Mesothelial cell of epicardium (in vitro differentiated cells): Measurements from ENCODE around the gene THTPA. TPM values are rescaled to one million over a fixed set of nuclear protein-coding genes. Genes with fewer than 3 reads are reported as not detected.

Experiments
- DNase-seq, 2 experiments: peaks; one replicate each; pipeline ENCODE4 v3.0.0; 2021; ENCODE audit warnings: low spot score in 2 of 2; ENCODE audit not compliant: unreplicated experiment in 2 of 2
- H3K27ac Mint-ChIP-seq: 2 replicates; pipeline ENCODE4 v1.8.0; 2021; ENCODE audit warnings: mixed read lengths
- H3K27me3 Mint-ChIP-seq: 2 replicates; pipeline ENCODE4 v1.8.0; 2021; ENCODE audit warnings: low read depth, mixed read lengths
- H3K36me3 Mint-ChIP-seq: 2 replicates; pipeline ENCODE4 v1.8.0; 2021; ENCODE audit warnings: mixed read lengths
- H3K4me1 Mint-ChIP-seq: 2 replicates; pipeline ENCODE4 v1.8.0; 2021; ENCODE audit warnings: mixed read lengths
- H3K4me3 Mint-ChIP-seq: 2 replicates; pipeline ENCODE4 v1.8.0; 2021; ENCODE audit warnings: mild to moderate bottlenecking, moderate library complexity, mixed read lengths
- H3K9me3 Mint-ChIP-seq: 2 replicates; pipeline ENCODE4 v1.8.0; 2021; ENCODE audit warnings: mixed read lengths
- CTCF ChIP-seq: fragments of 200-600 bp; sonication (generic); IDR thresholded peaks from one replicate; pipeline ENCODE4 v1.5.0; 2021; ENCODE audit warnings: antibody characterized with exemption; ENCODE audit not compliant: unreplicated experiment
- total RNA-seq: library from RNA; stranded (reverse); gene quantifications from 3 replicates; pipeline ENCODE4 v1.2.1, GENCODE V29; 2021

Gene THTPA
- total RNA-seq, 1 donor from 2014 or later, result 15.2 TPM

DNA sequence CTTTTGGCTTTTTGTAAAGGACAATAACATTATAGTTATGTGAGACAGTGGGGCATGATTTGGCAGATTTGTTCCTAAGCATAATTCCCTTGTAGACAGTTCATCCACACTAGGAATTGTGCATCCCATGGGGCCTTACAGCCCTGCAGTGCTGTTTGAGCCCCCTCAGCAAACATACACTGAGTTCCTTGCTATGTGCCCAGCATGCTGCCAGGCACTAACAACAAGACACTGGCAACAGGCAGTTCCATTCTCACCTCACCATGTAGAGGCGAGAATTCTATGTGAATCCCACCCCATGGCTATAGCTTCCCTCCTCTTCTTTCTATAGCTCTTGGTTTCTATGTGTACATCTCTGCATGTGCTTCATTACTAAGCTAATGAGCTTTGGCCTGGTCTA lies 1.9 kb downstream of the THTPA start:
- no peaks in the 10 kb centered on the region for H3K9me3 Mint-ChIP-seq
- H3K27ac Mint-ChIP-seq, result peak overlapping the region; percentile 70
- peak overlapping the region; percentile 60 for H3K4me3 Mint-ChIP-seq
- H3K36me3 Mint-ChIP-seq, result peaks cover 12% of the 10 kb centered on the region
- no peaks in the 10 kb centered on the region for H3K27me3 Mint-ChIP-seq
- H3K4me1 Mint-ChIP-seq, result peaks cover 20% of the 10 kb centered on the region
- DNase-seq, result no peak
- no peak for TF ChIP-seq CTCF

DNA sequence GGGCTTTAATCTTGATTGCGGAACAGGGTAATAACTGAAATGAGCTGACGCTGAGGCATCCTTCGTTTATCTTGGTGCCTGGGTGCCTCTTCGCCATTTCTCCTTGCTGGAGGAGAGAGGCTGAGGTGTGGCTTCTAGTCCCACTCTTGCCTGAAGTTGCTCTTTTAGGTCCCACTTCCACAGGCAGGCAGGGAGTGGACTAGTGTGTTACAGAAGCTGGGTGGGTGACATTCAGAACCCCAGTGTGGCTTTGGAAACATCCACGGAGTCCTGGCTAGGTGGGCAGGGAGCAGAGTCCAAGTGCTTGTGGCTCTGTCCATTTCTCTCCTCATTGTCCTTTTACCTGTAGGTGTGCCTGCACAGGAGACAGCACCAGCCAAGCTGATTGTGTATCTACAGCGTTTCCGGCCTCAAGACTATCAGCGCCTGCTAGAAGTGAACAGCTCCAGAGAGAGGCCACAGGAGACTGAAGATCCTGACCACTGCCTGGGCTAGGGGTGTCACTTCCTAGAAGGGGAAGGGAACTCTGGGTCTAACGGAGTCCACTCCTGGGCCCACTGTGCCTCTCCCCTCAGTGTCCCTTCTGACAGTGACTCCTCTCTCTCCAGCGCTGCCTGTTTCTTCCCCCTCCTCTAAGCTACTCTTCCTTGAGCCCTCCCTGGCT lies 2.4 kb downstream of the THTPA start:
- Mint-ChIP-seq H3K36me3 (peaks cover 12% of the 10 kb centered on the region), H3K9me3 (no peaks in the 10 kb centered on the region), H3K4me1 (peaks cover 20% of the 10 kb centered on the region), H3K27me3 (no peaks in the 10 kb centered on the region), H3K4me3 (peak overlapping the region; percentile 2), H3K27ac (no peak overlapping the region)
- no peak for DNase-seq
- no peak for TF ChIP-seq CTCF

GRCh38 chr14:23559010-23559925 lies 3.2 kb downstream of the THTPA start:
- H3K4me1 Mint-ChIP-seq, result peaks cover 20% of the 10 kb centered on the region
- H3K9me3 Mint-ChIP-seq, result no peaks in the 10 kb centered on the region
- TF ChIP-seq CTCF, result peak; percentile 72
- H3K27ac Mint-ChIP-seq, result peak overlapping the region; percentile 34
- DNase-seq, result peak in 1 of 2 experiments; percentile 75
- peaks cover 17% of the 10 kb centered on the region for H3K36me3 Mint-ChIP-seq
- no peaks in the 10 kb centered on the region for H3K27me3 Mint-ChIP-seq
- no peak overlapping the region for H3K4me3 Mint-ChIP-seq

DNA sequence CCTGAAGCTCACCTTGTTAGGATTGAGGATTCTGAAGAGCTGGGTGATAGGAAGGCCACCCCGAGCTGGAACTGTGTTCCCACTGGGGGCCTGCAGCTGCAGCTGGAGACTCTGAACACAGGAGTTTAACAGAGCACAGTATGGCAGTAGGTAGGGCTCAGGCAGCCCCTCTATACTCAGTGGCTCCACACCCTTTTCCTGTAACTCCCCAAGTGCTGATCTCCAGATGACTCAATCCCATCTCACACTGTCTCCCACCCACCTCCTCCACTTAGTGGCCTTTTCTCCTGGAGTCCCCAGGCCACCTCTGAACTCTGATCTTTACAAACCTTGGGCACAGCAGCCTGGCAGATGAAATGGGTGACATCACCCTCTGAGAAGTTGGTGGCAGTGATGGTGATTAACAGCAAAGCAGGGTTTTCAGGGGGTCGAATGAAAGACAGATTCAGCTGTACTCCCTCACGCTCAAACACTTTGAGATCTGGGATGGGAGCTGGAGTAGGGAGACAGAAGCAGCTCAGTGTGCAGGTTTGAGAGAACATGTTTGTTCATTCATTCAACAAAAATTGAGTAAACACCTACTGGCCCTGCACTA lies 4.0 kb downstream of the THTPA start:
- DNase-seq, result no peak
- Mint-ChIP-seq H3K4me3 (no peak overlapping the region), H3K27ac (no peak overlapping the region), H3K36me3 (peaks cover 19% of the 10 kb centered on the region), H3K4me1 (peaks cover 20% of the 10 kb centered on the region), H3K9me3 (no peaks in the 10 kb centered on the region), H3K27me3 (no peaks in the 10 kb centered on the region)
- TF ChIP-seq CTCF, result no peak

DNA sequence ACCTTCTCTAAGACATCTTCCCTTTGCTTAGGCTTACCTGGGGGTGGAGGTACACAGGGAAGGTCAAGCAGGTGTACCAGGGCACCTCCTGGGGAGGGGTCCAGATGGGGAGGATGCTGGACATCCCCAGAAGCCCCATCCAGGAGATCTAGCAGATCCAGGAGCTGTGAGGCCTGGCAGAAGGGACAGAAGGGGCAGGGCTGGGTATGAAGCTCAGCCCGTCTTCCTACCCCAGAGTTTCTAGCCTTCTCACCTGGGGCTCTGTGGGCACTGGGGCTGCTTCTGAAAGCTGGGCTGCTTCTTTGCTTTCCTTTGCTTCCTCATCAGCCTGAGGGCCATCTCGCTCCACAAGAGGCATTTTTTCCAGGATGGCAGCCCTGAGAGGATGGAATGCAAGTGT lies 5.2 kb downstream of the THTPA start:
- Mint-ChIP-seq H3K9me3 (no peaks in the 10 kb centered on the region), H3K36me3 (peaks cover 19% of the 10 kb centered on the region), H3K4me1 (peaks cover 14% of the 10 kb centered on the region), H3K27ac (no peak overlapping the region), H3K4me3 (no peak overlapping the region), H3K27me3 (no peaks in the 10 kb centered on the region)
- TF ChIP-seq CTCF, result no peak
- DNase-seq, result no peak
